Activated gamma-delta T cell treated with Interleukin-2 at 50 U/mL for 16 hours (primary cell): ENCODE measurements around the gene PCDHGB7.
"Not testable (repeated sequence)": the region's sequence is repeated elsewhere in the genome, so short reads cannot be mapped to it uniquely, and the experiment has no call there.

Experiments used
- DNase-seq: peaks from one replicate; pipeline ENCODE4 v3.0.0-alpha.2; 2020

Gene PCDHGB7

GRCh38 chr5:141397756-141398551, 19.5 kb upstream of the PCDHGB7 start, which contains the start of gene PCDHGB5:
PCDHGB5 (plus strand) TSS chr5:141397947; CDS start chr5:141398128, 181 bp downstream.
- not testable (repeated sequence) for DNase-seq

- DNase-seq = no peak
Observed at GRCh38 chr5:141398608-141399007, 18.9 kb upstream of the PCDHGB7 start.

DNA sequence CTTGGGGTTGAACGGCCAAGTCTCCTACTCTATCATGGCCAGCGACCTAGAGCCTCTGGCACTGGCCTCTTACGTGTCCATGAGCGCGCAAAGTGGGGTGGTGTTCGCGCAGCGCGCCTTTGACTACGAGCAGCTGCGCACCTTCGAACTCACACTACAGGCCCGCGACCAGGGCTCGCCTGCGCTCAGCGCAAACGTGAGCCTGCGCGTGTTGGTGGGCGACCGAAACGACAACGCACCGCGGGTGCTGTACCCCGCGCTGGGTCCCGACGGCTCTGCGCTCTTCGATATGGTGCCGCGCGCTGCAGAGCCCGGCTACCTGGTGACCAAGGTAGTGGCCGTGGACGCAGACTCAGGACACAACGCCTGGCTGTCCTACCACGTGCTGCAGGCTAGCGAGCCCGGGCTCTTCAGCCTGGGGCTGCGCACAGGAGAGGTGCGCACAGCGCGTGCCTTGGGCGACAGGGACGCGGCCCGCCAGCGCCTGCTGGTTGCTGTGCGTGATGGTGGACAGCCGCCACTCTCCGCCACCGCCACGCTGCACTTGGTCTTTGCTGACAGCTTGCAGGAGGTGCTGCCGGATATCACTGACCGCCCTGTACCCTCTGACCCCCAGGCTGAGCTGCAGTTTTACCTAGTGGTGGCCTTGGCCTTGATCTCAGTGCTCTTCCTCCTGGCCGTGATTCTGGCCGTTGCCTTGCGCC, 17.8 kb upstream of the PCDHGB7 start:
- DNase-seq = no peak

DNA sequence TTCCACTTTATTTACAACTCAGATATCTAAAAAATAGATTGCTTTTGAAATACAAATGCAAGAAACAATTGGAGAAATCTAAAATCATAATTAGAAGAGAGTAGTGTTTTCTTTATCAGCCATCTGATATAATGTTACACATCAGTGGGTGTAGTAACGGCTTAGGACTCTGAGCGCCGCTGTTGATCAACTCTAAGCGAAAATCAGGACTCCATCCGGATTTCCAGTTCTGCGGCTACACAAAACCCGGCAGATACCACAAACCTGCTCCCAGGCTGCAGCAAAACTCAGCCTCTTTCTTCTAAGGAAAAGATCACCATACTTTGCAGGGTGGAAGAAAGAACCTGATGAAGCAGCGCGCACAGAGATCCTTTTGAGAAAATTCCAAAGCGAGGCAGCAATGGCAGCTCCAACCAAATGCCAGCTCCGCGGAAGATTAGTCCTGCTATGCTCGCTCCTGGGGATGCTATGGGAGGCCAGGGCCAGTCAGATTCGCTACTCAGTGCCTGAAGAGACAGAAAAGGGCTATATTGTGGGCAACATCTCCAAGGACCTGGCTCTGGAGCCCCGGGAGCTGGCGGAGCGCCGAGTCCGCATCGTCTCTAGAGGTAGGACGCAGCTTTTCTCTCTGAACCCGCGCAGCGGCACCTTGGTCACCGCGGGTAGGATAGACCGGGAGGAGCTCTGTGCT, 14.8 kb upstream of the PCDHGB7 start, which contains the start of gene PCDHGA9:
Gene PCDHGA9 (plus strand): TSS at position 226 of the 691 bp plus-strand sequence. CDS start 175 bp downstream, at position 401.
- DNase-seq = no peak

DNA sequence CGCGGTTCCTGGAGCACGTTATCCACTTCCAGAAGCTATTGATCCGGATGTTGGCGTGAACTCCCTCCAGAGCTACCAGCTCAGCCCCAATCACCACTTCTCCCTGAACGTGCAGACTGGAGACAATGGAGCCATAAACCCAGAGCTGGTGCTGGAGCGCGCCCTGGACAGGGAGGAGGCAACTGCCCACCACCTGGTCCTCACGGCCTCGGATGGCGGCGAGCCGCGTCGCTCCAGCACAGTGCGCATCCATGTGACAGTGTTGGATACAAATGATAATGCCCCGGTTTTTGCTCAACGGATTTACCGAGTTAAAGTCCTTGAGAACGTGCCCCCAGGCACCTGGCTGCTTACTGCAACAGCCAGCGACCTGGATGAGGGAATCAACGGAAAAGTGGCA, 14.1 kb upstream of the PCDHGB7 start:
- DNase-seq = no peak

GRCh38 chr5:141407790-141408505, 9.5 kb upstream of the PCDHGB7 start, which contains the start of gene PCDHGB6:
PCDHGB6 (plus strand) TSS chr5:141408021; CDS start chr5:141408203, 182 bp downstream.
- DNase-seq = not testable (repeated sequence)

DNA sequence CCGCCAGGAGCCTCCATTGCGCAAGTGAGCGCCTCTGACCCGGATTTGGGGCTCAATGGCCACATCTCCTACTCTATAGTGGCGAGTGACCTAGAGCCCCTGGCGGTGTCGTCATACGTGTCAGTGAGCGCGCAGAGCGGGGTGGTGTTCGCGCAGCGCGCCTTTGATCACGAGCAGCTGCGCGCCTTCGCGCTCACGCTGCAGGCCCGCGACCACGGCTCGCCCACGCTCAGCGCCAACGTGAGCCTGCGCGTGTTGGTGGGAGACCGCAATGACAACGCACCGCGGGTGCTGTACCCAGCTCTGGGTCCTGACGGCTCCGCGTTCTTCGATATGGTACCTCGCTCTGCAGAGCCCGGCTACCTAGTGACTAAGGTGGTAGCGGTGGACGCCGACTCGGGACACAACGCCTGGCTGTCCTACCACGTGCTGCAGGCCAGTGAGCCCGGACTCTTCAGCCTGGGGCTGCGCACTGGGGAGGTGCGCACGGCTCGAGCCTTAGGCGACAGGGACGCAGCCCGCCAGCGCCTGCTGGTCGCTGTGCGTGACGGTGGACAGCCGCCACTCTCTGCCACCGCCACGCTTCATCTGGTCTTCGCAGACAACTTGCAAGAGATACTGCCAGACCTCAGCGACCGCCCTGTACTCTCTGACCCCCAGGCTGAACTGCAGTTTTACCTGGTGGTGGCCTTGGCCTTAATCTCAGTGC, 7.7 kb upstream of the PCDHGB7 start:
- no peak for DNase-seq

GRCh38 chr5:141411575-141411974, 5.9 kb upstream of the PCDHGB7 start:
- no peak for DNase-seq

DNA sequence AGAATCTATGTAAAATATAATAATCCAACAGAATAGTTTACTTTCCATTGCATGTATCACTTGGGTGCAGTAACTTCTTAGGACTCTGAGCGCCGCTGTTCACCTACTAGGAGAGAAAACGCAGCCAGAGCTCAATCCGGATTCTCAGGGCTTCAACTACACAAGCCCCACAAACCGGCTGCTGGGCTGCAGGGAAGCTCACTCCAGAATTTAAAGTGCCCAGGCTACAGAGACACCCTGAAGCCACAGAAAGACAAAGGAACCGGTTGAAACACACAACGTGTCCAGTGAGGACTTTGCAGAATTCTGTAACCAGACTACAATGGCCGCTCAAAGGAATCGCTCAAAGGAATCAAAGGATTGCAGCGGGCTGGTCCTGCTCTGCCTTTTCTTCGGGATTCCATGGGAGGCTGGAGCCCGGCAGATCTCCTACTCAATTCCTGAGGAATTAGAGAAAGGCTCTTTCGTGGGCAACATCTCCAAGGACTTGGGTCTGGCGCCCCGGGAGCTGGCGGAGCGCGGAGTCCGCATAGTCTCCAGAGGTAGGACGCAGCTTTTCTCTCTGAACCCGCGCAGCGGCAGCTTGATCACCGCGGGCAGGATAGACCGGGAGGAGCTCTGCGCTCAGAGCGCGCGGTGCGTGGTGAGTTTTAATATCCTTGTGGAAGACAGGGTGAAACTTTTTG, 4.5 kb upstream of the PCDHGB7 start, which contains the start of gene PCDHGA10:
Gene PCDHGA10 (plus strand): TSS at position 134 of the 686 bp plus-strand sequence. CDS start 189 bp downstream, at position 323.
- peak; percentile 41 for DNase-seq

GRCh38 chr5:141413540-141414069, 3.9 kb upstream of the PCDHGB7 start:
- no peak for DNase-seq

GRCh38 chr5:141414548-141415274, 2.8 kb upstream of the PCDHGB7 start:
- DNase-seq = not testable (repeated sequence)

- not testable (repeated sequence) for DNase-seq
Observed at GRCh38 chr5:141415275-141415618, 2.2 kb upstream of the PCDHGB7 start.

- no peak for DNase-seq
Observed at GRCh38 chr5:141419074-141419880, 1.8 kb downstream of the PCDHGB7 start.

- no peak for DNase-seq
Observed at GRCh38 chr5:141420855-141421488, 3.5 kb downstream of the PCDHGB7 start, which contains the start of gene PCDHGA11. PCDHGA11 (plus strand) TSS chr5:141421051; CDS start chr5:141421228, 177 bp downstream.

DNA sequence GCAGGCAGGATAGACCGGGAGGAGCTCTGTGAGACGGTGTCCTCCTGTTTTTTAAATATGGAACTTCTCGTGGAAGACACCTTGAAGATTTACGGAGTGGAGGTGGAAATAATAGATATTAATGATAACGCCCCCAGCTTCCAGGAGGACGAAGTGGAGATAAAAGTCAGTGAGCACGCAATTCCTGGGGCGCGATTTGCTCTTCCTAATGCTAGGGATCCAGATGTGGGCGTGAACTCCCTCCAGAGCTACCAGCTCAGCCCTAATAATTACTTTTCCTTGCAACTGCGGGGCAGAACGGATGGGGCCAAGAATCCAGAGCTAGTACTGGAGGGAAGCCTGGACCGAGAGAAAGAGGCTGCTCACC, 4.0 kb downstream of the PCDHGB7 start:
- DNase-seq = no peak

DNA sequence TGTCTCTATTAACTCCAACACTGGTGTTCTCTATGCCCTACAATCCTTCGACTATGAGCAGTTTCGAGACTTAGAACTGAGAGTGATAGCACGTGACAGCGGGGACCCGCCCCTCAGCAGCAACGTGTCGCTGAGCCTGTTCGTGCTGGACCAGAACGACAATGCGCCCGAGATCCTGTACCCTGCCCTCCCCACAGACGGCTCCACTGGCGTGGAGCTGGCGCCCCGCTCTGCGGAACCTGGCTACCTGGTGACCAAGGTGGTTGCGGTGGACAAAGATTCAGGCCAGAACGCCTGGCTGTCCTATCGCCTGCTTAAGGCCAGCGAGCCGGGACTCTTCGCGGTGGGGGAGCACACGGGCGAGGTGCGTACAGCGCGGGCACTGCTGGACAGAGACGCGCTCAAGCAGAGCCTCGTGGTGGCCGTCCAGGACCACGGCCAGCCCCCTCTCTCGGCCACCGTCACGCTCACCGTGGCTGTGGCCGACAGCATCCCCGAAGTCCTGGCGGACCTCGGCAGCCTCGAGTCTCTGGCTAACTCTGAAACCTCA, 5.3 kb downstream of the PCDHGB7 start:
- no peak for DNase-seq

GRCh38 chr5:141427783-141428426, 10.4 kb downstream of the PCDHGB7 start:
- no peak for DNase-seq
